DLD1 (cell line): Measurements from ENCODE around the gene ZNF679.
"Not testable (repeated sequence)": the region's sequence is repeated elsewhere in the genome, so short reads cannot be mapped to it uniquely, and the experiment has no call there.

Experiments
- in situ Hi-C: cut with HindIII; loops from 2 replicates; pipeline ENCODE4 v1.10.0; 2017; ENCODE audit warnings: low sequenced_read_pairs

ZNF679 gene

DNA sequence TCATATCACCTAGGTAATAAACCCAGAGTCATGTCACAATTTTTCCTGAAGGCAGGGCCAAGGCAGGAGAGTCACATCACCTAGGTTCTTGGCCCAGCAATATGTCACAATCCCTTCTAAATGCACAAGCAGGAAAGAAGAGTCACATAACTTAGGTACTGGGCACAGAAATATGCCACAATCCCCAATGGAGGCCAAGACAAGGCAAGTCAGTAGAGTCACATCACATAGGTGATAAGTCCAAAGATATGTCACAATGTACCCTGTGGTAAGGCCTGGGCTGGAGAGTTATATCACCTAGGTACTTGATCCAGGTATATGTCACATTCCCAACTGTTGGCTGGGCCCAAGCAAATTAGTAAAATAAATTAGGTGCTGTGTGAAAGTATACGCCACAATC lies at the start of gene ZNF679:
TSS of gene ZNF679 (plus strand) at position 301 of the 400 bp plus-strand sequence. CDS start 20,644 bp downstream, outside the sequence.
- in situ Hi-C loops = not testable (repeated sequence)

DNA sequence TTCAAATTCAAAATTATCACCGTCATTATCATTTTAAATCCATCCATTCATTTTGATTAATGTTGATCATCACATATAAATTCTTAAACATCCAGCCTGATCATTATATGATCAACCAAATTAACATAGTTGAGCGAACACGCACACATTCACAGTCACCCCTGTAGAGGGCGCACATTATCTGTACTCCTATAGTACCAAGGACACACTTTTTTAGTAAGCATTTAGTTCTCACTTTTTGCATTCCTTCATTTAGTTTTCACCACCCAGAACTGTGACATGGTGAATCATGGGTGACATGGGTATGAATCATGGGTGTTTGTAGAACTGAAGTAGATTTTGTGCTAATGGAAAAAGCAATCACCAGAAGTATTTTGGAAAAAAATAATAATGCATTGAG lies 47.3 kb upstream of the ZNF679 start:
- in situ Hi-C loops = no loop called here

DNA sequence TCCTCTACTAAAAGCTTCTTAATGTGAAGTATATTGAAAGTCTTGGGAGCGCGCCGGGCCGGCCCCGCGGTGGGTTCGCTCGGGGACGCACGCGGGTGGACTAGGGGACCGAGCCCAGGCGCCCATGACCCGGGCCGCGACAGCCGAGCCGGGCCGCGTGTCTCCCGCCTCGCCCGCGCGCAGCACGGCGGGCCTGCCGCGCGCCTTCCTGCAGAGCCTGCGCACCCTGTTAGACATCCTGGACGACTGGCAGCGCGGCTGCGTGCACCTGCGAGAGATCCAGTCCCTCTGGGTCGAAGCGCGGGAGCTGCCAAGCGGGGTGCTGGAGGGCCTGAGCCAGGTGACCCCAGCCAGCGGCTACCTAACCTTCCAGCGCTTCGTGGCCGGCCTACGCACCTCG lies 46.7 kb upstream of the ZNF679 start:
- in situ Hi-C loops = no loop called here

DNA sequence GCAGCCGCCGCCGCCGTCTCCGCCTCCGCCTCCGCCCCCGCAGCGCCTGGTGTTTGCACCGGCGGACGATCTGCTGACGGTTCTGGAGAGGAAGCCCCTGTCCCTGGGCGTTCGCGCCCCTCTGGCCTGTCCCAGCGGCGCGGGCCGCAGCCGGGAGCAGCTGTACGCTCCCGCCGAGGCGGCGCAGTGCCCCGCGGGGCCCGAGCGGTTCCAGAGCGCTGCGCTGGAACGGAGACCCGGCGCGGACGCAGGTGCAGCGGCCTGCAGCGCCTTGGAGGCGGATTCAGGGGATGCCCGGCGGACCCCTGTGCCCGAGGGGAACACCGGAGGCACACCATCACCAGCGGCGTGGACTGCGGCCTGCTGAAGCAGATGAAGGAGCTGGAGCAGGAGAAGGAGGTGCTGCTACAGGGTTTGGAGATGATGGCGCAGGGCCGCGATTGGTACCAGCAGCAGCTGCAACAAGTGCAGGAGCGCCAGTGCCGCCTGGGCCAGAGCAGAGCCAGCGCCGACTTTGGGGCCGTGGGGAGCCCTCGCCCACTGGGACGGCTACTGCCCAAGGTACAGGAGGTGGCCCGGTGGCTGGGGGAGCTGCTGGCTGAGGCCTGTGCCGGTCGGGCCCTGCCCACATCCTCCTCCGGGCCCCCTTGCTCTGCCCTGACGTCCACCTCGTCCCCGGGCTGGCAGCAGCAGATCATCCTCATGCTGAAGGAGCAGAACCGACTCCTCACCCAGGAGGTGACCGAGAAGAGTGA lies 46.1 kb upstream of the ZNF679 start:
- in situ Hi-C loops = no loop called here

DNA sequence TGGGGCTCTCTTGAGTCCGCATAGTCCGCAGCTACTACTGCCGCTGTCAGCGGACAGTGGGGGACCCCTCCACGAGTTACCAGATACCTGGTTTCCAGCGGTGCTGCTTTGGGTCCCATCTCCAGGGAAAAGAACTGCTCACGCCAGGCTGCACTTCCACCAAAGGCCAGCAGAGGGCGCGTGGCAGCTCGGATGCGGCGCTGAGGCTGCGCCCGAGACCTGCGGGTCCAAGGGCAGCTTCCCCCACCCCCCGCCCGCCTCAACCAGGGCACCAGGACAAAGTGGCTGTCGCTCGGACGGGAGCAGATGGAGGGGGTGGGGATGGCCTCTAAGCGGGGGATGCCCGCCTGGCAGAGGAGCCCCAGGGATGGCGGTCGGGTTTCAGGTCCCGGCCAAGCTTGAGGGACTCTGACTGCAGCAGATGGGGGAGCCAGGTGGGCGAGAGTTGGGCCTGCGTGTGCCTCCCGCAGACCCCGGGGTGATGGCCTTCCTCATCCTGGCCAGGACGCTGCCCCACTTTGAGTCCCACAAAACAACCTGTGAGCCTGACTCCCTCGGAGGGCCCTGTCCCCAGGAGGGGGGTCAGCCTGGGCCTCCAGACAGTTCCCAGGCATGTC lies 45.0 kb upstream of the ZNF679 start:
- in situ Hi-C loops = no loop called here

DNA sequence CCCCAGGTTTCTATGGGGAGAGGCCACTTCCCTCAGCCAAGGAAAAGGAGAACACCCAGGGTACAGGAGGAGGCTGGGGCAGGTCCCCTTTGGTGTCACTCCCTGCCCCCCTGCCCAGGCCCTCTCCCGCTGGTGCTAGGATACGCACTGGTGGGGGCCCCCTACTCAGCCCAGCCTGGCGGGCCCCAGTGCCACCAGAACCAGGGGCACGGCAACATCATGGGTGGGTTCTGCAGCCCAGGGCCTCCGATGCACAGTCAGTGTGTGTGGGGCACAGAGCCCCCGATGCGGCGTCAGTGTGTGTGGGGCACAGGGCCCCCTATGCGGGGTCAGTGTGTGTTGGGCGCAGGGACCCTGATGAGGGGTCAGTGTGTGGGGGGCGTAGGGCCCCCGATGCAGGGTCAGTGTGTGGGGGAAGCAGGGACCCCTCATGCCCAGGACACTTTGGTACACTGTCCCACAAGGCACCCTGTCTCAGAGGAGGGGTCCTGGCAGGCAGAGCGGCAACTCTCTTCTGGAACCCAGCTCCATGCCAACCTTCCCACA lies 44.4 kb upstream of the ZNF679 start:
- in situ Hi-C loops = no loop called here

DNA sequence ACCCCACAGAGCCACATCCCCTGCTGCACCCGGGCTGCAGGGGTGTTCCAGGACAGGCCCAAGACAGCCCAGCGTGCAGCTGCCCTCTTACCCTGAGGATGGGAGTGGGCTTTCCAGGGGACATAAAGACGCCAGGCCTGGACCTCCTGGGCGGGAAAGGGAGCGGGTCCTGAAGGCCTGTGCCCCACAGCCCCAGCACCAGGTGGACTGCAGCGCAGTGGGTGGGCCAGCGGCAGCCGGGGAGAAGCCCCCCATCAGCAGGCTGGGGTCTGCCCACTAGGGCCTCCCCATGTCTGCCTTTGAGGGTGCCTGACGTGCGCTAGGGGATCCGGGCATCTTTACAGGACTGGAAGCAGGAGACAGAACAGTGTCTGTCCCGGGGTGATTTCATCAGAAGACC lies 43.9 kb upstream of the ZNF679 start:
- in situ Hi-C loops = no loop called here

DNA sequence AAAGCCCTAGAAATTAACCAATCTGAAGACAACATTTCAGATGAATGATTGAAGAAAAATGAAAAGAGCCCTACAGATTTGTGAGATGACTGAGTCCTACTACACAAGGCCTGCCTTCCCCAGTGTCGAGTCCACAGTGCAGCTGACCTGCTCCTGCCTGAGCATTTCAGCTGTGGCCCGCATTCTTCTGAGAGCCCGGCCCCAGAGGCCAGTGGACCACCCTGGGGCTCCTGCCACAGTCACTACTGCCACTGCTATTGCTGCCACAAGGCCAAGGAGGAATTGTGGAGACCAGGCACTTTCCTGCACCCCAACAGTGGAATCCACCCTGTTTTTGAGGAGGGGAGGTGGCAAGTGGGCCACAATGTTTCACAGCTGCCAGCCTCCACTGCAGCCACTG lies 40.9 kb upstream of the ZNF679 start:
- in situ Hi-C loops = no loop called here

DNA sequence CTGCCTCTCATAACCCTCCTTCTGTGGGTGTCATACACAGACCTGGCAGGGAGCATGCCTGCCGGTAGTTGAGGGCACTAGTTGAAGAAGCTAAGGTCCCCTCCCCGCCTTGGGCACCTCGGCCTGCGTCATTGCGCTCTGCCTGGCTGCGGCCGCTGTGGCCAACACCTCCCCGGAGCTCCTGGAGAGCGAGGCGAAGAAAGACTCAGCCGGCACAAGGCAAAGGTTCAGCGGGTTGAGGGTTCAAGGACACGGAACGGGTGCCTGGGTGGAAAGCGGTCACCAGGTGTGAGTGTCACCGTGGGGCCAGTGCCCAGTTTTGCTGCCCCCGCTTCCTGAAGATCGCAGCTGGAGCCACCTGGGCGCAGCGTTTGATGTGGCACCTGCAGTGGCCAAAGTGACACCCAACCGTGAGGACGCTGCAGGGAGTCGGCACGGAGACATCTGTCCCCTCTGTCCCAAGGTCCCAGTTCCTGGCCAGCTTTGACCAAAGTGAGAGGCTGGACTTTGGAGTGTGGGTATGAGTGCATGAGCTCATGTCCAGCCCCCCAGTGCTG lies 36.0 kb upstream of the ZNF679 start:
- in situ Hi-C loops = no loop called here

DNA sequence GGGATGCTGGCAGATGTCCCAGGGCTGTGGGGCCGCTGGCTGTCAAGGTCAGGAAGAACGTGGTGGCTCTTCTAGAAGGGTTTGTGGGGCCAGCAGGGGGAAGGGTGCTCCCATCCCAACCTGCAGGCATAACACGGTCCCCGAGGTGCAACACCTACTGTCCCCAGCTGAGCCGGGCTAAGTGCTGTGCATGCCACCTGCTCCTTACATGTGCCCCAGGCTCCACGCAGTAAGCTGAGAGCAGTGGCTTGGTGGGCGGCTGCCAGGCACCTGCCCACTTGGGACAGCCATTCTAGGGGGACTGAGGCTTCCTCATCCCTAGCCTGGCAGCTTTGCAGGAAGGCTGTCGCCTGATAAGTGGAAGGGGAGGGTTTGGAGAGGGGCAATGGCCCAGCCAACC lies 35.5 kb upstream of the ZNF679 start:
- in situ Hi-C loops = no loop called here

DNA sequence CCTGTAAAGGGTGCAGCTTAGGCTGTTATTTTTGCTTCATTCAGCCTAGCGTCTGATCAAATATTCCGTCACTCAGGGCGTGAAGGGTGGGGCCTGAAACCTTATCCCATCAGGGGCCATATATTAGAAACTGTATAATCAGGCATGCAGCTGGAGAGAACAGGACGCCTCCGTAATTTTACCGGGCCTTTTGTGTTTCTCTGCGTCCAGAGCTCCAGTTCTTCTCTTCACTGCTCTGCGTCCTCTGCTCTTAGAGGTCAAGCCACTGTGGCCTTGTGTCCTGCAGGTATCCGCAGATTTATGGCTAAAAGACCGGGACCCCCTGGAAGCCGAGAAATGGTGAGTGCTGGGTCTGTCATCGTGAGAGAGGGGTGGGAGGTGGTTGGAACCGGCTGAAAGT lies 21.4 kb upstream of the ZNF679 start, which contains the start of gene ZNF735:
TSS of gene ZNF735 (plus strand) at position 301 of the 400 bp plus-strand sequence. CDS start at position 301, 0 bp downstream.
- in situ Hi-C loops = no loop called here

DNA sequence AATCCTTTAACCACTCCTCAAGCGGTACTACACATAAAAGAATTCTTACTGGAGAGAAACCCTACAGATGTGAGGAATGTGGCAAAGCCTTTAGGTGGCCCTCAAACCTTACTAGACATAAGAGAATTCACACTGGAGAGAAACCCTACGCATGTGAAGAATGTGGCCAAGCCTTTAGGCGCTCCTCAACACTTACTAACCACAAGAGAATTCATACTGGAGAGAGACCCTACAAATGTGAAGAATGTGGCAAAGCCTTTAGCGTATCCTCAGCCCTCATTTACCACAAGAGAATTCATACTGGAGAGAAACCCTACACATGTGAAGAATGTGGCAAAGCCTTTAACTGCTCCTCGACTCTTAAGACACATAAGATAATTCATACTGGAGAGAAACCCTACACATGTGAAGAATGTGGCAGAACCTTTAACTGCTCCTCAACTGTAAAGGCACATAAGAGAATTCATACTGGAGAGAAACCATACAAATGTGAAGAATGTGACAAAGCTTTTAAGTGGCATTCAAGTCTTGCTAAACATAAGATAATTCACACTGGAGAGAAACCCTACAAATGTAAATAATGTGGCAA lies 8.5 kb upstream of the ZNF679 start:
- in situ Hi-C loops = not testable (repeated sequence)

DNA sequence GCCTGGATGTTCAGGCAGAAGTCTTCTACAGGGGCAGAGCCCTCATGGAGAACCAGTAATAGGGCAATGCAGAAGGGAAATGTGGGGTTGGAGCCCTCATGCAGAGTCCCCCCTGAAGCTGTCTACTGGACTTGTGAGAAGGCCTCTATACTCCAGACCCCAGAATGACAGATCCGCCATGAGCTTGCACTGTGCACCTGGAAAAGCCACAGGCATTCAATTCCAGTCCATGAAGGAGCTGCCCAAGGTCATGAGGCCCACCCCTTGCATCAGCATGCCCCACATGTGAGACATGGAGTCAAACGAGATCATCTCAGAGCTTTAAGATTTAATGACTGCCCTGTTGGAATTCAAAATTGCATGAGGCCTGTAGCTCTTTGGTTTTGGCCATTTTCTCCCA lies 4.9 kb upstream of the ZNF679 start:
- in situ Hi-C loops = no loop called here

DNA sequence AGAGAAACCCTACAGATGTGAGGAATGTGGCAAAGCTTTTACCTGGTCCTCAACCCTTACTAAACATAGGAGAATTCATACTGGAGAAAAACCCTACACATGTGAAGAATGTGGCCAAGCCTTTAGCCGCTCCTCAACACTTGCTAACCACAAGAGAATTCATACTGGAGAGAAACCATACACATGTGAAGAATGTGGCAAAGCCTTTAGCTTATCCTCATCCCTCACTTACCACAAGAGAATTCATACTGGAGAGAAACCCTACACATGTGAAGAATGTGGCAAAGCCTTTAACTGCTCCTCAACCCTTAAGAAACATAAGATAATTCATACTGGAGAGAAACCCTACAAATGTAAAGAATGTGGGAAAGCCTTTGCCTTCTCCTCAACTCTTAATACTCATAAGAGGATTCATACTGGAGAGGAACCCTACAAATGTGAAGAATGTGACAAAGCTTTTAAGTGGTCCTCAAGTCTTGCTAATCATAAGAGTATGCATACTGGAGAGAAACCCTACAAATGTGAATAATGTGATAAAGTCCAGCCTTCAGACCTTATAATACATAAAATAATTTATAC lies 38.2 kb downstream of the ZNF679 start:
- in situ Hi-C loops = no loop called here

DNA sequence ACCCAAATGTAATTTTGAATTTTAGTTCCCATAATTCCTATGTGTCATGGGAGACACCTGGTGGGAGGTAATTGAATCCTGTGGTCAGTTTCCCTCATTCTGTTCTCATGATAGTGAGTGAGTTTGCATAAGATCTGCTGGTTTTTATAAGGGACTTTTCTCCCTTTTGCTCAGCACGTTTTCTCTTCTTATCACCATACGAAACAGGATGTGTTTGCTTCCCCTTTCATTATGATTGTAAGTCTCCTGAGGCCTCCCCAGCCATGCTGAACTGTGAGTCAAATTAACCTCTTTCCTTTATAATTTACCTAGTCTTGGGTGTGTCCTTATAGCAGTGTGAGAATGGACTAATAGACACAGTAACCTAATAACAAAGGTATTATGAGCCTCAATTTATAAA lies 49.4 kb downstream of the ZNF679 start:
- in situ Hi-C loops = no loop called here

DNA sequence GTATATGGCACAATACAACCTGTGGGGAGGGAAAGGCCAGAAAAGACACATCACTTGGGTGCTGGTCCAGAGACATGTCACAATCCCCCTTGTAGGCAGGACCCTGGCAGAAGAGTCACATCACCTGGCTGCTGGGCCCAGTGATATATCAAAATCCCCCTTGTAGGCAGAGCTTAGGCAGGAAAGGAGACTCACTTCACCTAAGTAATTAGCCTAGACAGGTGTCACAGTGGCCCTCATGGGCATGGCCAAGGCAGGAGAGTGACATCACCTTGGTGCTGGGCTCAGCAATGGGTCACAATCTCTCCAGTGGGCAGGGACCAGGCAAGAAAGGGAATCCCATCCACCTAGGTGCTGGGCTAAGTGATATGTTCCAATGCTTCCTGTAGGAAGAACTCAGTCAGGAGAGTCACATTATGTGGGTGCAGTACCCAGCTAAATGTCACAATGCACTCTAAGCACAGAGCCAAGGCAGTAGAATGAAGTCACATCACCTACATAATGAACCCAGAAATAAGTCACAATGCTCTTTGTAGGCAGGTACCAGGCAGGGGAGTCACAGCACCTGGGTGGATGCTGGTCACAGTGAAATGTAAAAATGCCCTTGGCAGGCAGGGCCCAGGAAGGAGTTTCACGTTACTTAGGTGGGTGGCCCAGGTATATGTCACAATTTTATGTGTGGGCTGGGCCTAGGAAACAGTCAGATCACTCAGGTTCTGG lies 66.6 kb downstream of the ZNF679 start:
- in situ Hi-C loops = no loop called here

DNA sequence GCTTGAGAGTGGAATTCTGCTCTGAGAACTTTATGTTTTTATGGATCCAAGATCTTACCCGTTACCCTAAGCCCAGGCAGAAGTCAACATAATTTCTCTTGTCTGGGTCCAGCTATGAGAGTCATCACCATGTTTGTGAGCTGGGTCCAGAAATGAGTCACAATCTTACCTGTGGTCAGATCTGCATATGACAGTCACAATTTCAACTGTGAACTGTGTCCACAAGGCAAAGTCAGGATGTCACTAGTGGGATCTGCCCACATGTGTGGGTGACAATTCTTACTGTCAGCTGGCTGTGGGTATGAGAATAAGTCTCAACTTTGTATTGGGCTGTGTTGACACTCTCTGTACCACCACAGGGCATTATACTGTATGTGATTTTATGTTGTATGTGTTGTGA lies 69.1 kb downstream of the ZNF679 start:
- in situ Hi-C loops = not testable (repeated sequence)

DNA sequence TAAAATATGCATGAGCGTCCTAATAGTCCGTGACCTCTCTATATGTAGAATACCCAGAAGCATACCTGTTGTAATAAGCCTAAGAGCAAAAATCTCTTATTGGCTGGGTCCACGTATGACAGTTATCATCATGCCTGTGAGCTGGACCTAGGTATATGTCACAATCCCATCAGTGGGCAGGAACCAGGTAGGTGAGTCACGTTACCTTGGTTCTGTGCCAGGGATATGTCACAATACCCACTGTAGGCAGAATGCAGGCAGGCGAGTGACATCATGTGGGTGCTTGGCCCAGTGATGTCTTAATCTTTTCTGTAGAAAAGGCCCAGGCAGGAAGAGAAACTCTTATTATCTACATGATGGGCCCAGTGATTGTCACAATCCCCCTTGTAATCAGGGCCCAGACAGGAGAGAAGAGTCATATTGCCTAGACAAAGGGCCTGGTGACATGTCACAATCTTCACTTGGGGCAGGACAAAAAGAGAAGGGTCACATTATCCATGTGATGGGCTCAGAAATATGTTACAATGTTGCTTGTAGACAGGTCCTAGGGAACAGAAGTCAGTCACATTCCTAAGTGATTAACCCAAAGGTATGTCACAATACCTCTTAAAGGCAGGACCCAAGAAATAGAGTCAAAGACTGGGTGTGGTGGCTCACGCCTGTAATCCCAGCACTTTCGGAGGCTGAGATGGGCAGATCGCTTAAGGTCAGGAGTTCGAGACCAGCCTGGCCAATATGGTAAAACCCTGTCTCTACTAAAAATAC lies 72.5 kb downstream of the ZNF679 start:
- in situ Hi-C loops = no loop called here

DNA sequence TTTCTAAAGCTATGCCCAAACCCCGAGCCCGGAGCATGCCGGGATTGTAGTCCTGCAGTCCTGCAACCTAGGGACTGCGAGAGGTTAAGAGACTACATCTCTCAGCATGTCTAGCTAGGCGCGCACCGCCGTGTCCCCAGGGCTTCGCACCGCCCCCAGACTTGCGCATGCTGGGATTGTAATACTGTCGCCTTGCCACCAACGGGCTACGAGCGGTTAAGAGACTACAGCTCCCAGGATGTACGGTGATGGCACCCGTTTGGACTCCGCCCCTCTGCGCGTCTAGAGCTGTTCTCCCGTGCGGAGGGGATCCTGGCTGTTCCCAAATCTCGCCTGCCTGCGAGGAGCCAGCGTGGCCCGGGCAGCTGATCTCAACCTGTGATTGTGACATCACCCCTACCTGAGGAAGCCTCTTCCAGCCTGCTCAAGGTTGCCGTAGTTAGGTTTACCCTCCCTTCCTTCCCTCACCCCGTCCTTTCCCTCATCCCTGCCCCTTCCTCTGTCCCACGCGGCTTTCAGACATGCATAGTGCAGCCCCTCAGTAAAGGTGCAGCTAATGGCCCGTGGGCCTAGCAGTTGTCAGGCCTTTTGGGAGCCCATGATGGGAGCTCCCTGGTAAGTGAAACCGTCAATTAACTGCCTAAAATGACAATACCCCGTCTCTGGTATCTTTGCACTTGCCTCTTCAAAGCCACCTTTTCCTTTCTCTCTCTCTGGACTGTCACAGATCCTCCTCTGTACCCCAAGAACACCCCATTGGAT lies 79.2 kb downstream of the ZNF679 start:
- in situ Hi-C loops = no loop called here
